ENCODE measurements around the gene ENTPD3. TPM values are rescaled to one million over a fixed set of nuclear protein-coding genes. Genes with fewer than 3 reads are reported as not detected.

The ENTPD3 gene, protein sequence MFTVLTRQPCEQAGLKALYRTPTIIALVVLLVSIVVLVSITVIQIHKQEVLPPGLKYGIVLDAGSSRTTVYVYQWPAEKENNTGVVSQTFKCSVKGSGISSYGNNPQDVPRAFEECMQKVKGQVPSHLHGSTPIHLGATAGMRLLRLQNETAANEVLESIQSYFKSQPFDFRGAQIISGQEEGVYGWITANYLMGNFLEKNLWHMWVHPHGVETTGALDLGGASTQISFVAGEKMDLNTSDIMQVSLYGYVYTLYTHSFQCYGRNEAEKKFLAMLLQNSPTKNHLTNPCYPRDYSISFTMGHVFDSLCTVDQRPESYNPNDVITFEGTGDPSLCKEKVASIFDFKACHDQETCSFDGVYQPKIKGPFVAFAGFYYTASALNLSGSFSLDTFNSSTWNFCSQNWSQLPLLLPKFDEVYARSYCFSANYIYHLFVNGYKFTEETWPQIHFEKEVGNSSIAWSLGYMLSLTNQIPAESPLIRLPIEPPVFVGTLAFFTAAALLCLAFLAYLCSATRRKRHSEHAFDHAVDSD
- 0.09 and 0.14 TPM in 2 replicates for total RNA-seq

GRCh38 chr3:40387001-40387894 is at the start of gene ENTPD3:
ENTPD3 (plus strand) TSS chr3:40387184; CDS start chr3:40388058, 874 bp downstream.

DNA sequence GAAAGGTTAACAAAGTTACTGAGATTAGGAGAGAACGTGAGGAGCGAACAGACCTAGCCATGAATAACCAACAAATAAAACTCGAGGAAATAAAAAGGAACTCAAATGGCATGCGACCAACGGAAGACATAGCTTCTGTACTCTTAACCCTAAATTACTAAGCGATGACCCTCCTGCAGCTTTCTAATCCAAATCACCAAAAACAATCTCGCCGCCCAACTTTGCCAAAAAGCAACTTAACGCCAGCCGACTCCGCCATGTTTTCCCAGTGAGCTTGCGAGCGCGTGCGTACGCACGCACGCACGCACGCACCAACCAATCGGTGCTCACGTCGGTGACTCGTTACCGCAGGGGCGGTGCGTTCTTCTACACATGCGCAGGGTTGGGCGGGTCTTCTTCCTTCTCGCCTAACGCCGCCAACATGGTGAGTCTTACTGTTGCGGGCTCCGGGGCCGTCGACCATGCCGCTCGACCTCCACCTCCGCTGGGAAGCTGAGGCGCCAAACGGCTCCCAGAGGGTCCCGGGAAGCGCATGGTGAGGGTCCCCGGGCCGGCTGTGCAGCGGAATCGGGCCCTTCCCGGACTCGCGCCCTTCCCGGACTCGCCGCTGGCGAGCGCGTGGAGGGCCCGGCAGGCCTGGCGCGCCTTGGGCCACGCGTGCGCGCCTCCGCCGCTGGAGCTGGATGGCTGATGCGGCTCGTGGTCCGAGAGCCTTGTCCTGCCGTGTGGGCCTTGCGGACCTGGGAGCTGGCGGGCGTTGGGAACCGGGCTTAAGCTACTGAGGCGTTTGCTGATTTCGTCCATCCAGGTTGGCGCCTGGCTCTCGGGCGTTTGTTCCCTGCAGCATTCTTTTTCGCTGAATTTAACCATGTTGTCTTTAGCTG is 70.2 kb downstream of the ENTPD3 start, which contains the start of gene RPL14:
TSS of gene RPL14 (plus strand) at position 400 of the 884 bp plus-strand sequence. CDS start at position 533, 133 bp downstream.

GRCh38 chr3:40476478-40477470 is 89.8 kb downstream of the ENTPD3 start, which contains the start of gene ZNF619:
ZNF619 (plus strand) TSS chr3:40477122; CDS start chr3:40477980, 858 bp downstream.

Other genes starting within 250 kb of the ENTPD3 start
- gene EIF1B, start 77.5 kb upstream of the ENTPD3 start, total RNA-seq, result 13.6 and 14.2 TPM in 2 replicates
- gene RPL14, start 70.2 kb downstream of the ENTPD3 start, total RNA-seq, result 386 and 534 TPM in 2 replicates
- 5.4 and 5.6 TPM in 2 replicates for gene ZNF619, start 89.9 kb downstream of the ENTPD3 start, total RNA-seq
- 0.83 and 0.85 TPM in 2 replicates for gene ZNF620, start 118.9 kb downstream of the ENTPD3 start, total RNA-seq
- 12.5 and 12.7 TPM in 2 replicates for gene ZNF621, start 137.8 kb downstream of the ENTPD3 start, total RNA-seq

Data from smooth muscle cell of bladder (primary cell).